SJSA1 (cell line): ENCODE results near the gene HOXD12. TPM values are rescaled to one million over a fixed set of nuclear protein-coding genes. Genes with fewer than 3 reads are reported as not detected.
A peak's percentile ranks its signal among the peaks of the same experiment; 100 is the strongest.

ENCODE experiments used
- DNase-seq, 2 experiments: peaks; one replicate each; pipeline ENCODE4 v3.0.0-alpha.2; 2015 to 2020; ENCODE audit warnings: low spot score in 2 of 2, low read depth in 1 of 2
- H3K27ac ChIP-seq: fragments of 250-450 bp; sonication (Bioruptor Pico); 2 replicates; pipeline ENCODE4 v1.5.1; 2020; ENCODE audit warnings: mild to moderate bottlenecking, moderate library complexity
- H3K27me3 ChIP-seq: fragments of 250-450 bp; sonication (Bioruptor Pico); replicated peaks from 2 replicates; pipeline ENCODE4 v1.5.1; 2020; ENCODE audit warnings: mild to moderate bottlenecking, moderate library complexity
- H3K36me3 ChIP-seq: fragments of 250-450 bp; sonication (Bioruptor Pico); 2 replicates; pipeline ENCODE4 v1.5.1; 2020; ENCODE audit warnings: mild to moderate bottlenecking
- H3K4me1 ChIP-seq: fragments of 250-450 bp; sonication (Bioruptor Pico); replicated peaks from 2 replicates; pipeline ENCODE4 v1.6.1; 2021; ENCODE audit warnings: mild to moderate bottlenecking
- H3K4me3 ChIP-seq: fragments of 250-450 bp; sonication (Bioruptor Pico); 2 replicates; pipeline ENCODE4 v1.5.1; 2020; ENCODE audit warnings: mild to moderate bottlenecking
- H3K9me3 ChIP-seq: fragments of 250-450 bp; sonication (Bioruptor Pico); replicated peaks from 2 replicates; pipeline ENCODE4 v1.5.1; 2020; ENCODE audit warnings: mild to moderate bottlenecking
- total RNA-seq: library from RNA; depleted of rRNA; stranded (reverse); fragments of >200 nt; shearing (Covaris generic); gene quantifications from 2 replicates; pipeline ENCODE4 v1.2.3, GENCODE V29; 2014

Gene HOXD12
- total RNA-seq, 1 experiment from 2014 or later = 0.13 TPM

DNA sequence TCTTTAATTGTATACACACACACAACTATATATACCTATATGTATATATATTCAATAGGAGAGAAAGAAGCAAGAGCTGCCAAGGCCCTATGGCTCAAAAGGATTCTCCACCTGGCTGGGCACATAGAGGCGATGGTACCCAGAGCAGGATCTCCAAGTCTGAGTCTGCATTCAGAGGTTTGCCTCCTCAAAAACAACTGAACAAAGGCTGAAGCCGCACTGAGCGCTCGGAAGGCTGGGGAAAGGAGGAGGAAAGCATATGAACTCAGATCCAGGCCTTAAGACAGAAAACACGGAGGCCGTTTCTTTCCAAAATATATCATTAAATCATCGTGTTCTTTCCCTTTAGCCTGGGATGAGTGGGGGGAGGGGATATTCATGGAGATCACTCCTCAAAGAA, 3.6 kb downstream of the HOXD12 start:
- H3K4me3 ChIP-seq = no peak overlapping the region
- H3K27me3 ChIP-seq = peaks cover 41% of the 10 kb centered on the region

DNA sequence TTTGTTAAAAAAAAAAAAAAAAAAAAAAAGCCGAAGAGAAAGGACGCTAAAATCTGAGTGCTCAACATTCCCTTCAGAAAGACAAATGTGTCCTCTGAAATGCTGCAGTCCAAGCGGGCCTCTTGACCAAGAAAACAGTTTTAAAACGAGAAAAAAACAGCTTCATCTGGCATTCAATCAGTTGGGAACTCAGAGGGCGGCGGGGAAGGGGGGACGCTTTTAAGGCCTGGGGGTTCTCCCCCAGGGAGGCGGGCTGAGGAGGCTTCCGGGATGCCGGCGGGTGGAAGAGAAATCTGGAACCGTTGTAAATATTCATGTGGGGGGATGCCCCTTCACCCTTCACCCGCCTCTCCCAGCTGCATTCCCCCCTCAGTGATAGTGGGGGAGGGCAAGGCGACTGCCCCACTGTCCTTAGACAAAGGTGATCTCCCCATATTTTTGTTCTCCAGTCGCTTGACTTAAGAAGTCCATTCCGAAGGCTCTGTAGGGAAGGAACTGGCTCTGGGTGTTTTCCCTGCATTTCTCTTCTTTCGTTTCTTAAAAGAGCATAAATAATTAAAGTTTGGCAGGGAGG, 4.2 kb downstream of the HOXD12 start:
- no peak overlapping the region for H3K4me3 ChIP-seq
- H3K9me3 ChIP-seq = peaks cover 4% of the 10 kb centered on the region; the same call in 1 of the 2 replicates
- H3K4me1 ChIP-seq = peaks cover 9% of the 10 kb centered on the region
- H3K27ac ChIP-seq = no peak overlapping the region
- DNase-seq = no peak
- H3K36me3 ChIP-seq = no peaks in the 10 kb centered on the region
- H3K27me3 ChIP-seq = peaks cover 37% of the 10 kb centered on the region

More for the DNA sequence above, 3.6 kb downstream of the HOXD12 start:
- DNase-seq = no peak
- Histone ChIP-seq H3K9me3 (peaks cover 4% of the 10 kb centered on the region; the same call in 1 of the 2 replicates), H3K36me3 (no peaks in the 10 kb centered on the region), H3K4me1 (peaks cover 16% of the 10 kb centered on the region), H3K27ac (no peak overlapping the region)

DNA sequence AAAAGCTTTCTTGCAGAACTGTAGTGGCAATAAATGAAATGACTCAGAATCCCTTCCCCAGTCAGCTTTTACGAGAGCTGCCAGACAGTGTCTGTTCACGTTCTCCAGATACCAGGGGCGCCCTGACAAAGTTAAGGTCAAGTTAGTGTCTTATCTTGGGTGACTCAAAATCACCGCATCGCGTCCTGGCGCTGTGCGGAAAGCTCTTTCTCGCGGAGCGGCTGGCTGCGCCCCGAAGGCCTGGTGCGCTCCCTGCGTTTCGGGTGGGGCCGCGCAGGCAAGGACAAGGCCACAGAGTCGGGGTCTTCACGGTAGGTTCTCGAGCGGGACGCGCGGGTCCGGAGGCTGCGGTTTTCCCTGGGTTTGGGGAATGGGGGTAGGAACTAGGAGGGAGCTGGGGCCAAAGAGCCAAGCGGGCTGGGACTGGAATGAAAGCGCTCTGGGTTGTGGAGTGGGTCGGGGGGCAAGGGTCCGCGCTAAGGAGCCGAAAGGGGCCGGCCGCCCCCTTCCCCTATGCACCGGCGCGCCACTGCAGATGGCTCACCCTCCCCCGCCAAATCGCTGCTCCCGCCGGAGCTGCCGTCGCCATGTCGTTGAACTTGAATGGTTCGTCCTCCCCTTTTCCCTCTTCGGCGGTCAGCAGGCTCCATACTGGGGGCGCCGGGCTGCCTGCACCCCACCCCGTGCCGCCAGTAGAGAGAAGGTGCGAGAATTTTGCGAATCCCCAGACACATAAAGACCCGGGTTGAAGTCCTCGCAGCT, 4.9 kb downstream of the HOXD12 start:
- Histone ChIP-seq H3K4me3 (no peak overlapping the region), H3K27ac (no peak overlapping the region), H3K9me3 (peaks cover 4% of the 10 kb centered on the region; the same call in 1 of the 2 replicates), H3K4me1 (peaks cover 9% of the 10 kb centered on the region), H3K36me3 (no peaks in the 10 kb centered on the region), H3K27me3 (peaks cover 39% of the 10 kb centered on the region)
- DNase-seq = no peak

DNA sequence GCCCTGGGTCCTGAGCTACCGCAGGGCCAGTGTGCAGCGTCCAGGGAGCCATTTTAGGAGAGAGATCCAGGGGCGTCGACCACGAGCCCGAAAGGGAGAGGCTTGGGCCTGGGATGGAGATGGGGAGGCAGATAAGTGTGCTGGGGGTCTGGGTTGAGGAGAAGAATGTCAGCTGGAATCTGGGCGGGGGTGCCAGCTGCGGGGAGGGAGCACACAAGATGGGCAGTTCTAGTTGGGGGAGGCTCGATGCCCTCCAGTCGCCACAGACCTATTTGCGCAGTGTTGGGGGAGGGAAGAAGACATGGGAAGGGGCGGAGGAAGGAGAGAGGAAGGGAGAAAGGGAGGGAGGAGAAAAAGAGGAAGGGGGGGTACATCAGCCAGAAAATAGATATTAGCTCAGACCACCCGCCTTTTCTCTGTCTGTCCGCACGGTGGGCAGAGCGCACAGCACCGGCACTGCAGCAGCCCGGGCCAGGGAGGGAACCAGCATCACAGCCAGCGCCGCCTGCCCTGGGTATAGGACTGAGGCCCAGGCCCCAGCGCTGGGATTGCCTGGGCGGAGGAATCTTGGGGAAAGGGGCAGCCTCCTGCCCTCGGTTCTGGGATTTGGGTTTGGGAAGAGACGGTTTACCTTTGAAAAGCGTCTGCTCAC, 5.6 kb downstream of the HOXD12 start:
- DNase-seq = no peak
- Histone ChIP-seq H3K4me3 (no peak overlapping the region), H3K9me3 (peaks cover 4% of the 10 kb centered on the region; the same call in 1 of the 2 replicates), H3K27ac (no peak overlapping the region), H3K4me1 (peaks cover 9% of the 10 kb centered on the region), H3K36me3 (no peaks in the 10 kb centered on the region), H3K27me3 (peaks cover 44% of the 10 kb centered on the region)

DNA sequence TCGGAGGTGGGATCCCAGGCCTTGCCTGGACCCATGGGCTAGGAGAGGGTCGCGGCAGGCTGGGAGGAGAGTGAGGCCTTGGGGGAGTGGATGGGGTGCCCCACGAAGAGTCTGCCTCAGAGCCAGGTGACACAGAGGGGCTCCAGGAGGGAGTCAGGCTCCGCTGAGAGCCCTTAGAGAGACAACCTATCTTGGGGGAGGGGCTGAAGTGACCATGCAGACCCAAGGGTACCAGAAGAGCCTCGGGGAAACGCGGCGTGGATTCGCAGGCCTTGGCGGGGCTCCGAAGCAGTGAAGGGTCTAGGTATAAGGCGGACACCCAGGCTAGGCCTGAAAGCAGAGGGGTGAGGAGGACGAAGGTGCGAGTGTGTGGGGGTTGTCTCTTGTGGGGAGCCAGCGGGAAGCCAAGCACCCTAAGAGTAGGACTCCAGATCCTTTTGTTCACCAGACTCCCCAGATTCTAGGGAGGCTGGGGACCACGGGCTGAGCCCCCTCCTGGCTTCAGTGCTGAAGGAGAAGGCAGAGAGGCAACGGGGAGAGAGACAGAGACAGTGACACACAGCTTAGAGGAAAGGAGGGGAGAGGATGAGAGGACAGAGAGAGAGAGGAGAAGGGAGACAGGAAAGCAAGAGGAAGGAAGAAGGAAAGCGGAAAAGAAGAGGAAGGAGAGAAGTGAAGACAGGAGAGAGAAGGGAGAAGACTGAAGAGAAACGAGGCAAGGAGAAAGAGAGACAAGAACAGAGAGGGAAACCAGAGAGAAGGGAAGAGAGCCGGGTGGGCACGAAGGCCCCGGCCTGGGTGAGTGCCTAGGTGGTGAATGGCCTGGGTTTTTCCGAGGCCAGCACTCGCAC, 6.4 kb downstream of the HOXD12 start:
- Histone ChIP-seq H3K4me3 (no peak overlapping the region), H3K9me3 (peaks cover 4% of the 10 kb centered on the region; the same call in 1 of the 2 replicates), H3K4me1 (peaks cover 9% of the 10 kb centered on the region), H3K27me3 (peaks cover 52% of the 10 kb centered on the region), H3K36me3 (no peaks in the 10 kb centered on the region), H3K27ac (no peak overlapping the region)
- DNase-seq = no peak

DNA sequence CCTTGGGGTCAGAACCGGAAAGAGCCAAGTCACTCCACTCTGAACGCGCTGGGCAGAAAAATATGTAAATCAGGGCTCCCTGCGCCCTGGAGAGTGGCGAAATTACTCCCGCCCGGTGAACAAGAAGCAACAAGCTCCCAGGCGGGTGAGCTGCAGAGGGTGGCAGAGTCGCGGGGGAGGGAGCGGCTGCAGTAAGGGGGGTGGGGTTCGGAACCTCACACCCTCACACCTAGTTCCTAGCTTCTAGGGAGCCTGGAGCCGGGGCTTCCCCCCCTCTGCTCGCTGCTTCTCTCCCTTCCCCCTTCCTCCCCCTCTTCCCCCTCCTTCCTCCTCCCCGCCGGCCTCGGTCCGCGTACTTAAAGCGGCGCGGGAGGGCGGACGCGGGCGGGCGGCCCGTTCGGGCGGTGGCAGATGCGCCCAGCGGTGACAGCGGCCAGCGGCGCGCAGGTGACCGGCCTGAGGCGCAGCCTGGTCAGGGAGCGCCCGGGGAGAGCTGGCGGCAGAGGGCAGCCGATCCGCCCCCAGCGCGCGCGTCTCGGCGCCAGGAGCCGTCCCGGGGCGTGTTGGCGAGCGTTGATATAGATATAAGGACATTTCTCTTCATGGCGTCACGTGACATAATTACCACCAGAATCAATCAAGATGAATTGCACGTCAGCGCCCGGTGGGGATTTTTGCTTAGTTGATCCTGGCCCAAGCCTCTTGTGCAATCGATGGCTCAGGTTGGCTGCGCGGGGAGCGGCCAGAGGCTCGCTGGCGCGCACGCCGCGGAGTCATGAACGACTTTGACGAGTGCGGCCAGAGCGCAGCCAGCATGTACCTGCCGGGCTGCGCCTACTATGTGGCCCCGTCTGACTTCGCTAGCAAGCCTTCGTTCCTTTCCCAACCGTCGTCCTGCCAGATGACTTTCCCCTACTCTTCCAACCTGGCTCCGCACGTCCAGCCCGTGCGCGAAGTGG, 7.3 kb downstream of the HOXD12 start, which contains the start of gene HOXD11:
HOXD11 (plus strand) TSS at position 700 of the 959 bp plus-strand sequence; CDS start at position 776, 76 bp downstream.
- H3K27me3 ChIP-seq = peaks cover 60% of the 10 kb centered on the region
- no peaks in the 10 kb centered on the region for H3K36me3 ChIP-seq
- DNase-seq = peak in 1 of 2 experiments; percentile 19
- peaks cover 9% of the 10 kb centered on the region for H3K4me1 ChIP-seq
- H3K4me3 ChIP-seq = no peak within 1 kb of the TSS
- no peak within 1 kb of the TSS for H3K27ac ChIP-seq
- peaks cover 4% of the 10 kb centered on the region; the same call in 1 of the 2 replicates for H3K9me3 ChIP-seq

DNA sequence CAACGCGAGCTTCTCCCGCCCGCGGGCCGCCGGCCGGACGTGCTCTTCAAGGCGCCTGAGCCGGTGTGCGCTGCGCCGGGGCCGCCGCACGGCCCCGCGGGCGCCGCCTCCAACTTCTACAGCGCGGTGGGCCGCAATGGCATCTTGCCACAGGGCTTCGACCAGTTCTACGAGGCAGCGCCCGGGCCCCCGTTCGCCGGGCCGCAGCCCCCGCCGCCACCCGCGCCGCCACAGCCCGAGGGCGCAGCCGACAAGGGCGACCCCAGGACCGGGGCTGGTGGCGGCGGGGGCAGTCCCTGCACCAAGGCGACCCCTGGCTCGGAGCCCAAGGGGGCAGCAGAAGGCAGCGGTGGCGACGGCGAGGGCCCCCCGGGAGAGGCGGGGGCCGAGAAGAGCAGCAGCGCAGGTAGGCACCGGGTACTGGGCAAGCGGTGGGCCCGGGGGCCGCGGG, 8.2 kb downstream of the HOXD12 start:
- Histone ChIP-seq H3K4me3 (no peak overlapping the region), H3K9me3 (peaks cover 4% of the 10 kb centered on the region; the same call in 1 of the 2 replicates)
- DNase-seq = no peak

DNA sequence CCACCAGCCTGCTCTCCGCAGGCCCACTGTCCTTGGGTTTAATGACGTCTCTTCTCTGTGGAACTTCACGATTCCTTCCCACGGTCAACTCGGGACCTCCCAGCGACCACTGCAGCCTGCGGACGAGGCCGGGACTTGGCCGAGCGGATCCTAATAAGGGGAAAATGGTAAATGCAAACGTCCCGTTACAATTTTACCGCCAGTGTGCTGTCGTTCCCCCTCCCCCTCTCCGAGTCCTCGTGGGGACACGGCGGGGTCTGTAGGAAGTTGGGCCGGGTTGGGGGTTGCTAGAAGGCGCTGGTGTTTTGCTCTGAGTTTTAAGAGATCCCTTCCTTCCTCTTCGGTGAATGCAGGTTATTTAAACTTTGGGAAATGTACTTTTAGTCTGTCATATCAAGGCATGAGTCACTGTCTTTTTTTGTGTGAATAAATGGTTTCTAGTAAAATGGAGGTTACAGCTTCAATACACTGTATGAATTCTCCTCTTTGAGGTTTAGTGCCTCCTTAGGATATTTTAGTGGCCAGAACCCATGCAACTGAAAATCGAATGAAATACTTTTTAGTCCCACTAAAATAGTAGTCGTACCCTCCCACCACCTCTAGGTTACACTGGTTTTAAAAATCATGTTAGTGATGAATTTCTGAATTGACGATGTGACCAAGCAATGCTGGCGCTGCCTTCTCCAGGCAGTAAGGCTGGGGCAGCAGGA, 9.8 kb downstream of the HOXD12 start:
- Histone ChIP-seq H3K36me3 (no peaks in the 10 kb centered on the region), H3K4me1 (peaks cover 9% of the 10 kb centered on the region), H3K27ac (no peak overlapping the region), H3K4me3 (no peak overlapping the region), H3K27me3 (peaks cover 73% of the 10 kb centered on the region), H3K9me3 (peaks cover 4% of the 10 kb centered on the region; the same call in 1 of the 2 replicates)
- no peak for DNase-seq

More for the DNA sequence above, 8.2 kb downstream of the HOXD12 start:
- Histone ChIP-seq H3K4me1 (peaks cover 9% of the 10 kb centered on the region), H3K27me3 (peaks cover 65% of the 10 kb centered on the region), H3K27ac (no peak overlapping the region), H3K36me3 (no peaks in the 10 kb centered on the region)

DNA sequence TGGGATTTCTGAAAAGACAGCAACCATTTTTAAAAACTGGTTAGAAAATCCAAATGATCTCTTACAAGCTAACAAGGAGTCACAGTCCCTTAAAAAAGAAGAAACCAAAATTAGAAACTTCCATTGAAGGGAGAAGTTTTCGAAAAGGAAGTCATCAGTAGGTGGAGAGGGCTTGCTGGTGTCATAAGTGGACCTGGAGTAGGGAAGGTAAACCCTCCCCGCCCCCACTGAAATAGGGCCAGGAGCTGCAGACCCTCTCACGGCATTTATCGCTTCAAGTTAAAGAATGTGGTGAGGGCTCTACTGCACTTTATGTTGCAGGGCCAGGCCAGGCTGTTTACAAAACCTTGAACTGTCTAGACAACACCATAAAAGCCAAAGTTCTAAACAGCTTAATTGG, 10.4 kb downstream of the HOXD12 start:
- Histone ChIP-seq H3K36me3 (no peaks in the 10 kb centered on the region), H3K4me1 (peaks cover 9% of the 10 kb centered on the region), H3K27ac (no peak overlapping the region), H3K9me3 (peaks cover 4% of the 10 kb centered on the region; the same call in 1 of the 2 replicates), H3K27me3 (peaks cover 75% of the 10 kb centered on the region), H3K4me3 (no peak overlapping the region)
- no peak for DNase-seq

DNA sequence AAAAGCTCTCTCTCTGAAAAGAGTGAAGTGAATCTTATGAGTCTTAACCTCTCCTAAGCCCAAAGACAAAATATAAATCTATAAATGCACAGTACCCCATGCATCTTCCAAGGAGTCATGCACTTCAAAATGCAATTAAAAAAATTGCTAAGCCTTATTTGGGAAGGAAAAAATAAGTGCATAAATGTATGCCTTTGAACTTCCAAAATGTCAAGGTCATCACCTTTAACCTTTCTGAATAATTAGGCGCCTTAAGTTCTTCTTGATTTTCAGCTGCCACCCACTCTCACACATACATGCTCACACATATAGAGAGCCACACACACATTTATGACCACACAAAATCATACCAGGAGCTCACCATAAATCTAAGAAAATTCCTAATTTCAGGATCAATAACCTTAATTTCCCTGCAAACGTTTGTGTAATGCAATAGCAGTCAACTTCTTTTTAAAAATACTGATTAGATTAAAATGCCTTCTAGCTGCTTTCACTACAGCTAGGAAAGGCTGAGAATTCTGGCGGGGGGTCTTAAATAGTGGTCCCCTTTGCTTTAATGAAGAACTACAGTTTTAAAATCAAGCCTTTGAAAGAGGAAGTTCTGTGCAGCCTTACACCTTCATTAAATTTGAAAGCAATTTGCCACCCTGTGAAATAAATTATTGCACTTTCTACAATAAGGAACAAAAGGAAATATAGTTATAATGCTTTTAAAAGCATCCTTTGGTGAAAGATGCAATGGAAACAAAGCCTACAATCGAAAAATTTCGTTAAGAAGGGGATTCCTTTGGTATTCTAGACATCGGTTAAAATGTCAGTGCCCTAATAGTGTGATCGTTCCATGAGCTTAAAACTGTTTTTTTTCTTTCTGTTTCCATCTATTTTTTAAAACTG, 11.1 kb downstream of the HOXD12 start:
- H3K4me3 ChIP-seq = no peak overlapping the region
- H3K27me3 ChIP-seq = peaks cover 75% of the 10 kb centered on the region

DNA sequence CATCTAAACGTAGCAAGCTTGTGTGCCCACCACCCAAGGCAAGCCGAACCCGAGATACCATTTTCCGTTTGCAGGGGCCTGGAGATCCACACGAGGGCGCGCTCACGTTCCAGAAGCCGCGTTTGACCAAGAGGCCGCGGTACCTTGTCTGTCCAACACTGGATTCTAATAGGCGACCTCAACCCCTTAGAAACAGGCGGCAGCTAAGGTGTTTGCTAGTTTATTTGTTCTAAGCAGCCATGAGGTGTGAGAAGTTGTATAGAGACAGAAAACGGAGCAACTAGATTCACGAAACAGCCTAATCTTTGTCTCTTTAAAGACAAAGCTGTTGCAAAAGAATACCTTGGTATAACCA, 11.7 kb downstream of the HOXD12 start:
- Histone ChIP-seq H3K27me3 (peaks cover 73% of the 10 kb centered on the region), H3K36me3 (no peaks in the 10 kb centered on the region), H3K4me3 (no peak overlapping the region), H3K27ac (no peak overlapping the region), H3K9me3 (peaks cover 4% of the 10 kb centered on the region; the same call in 1 of the 2 replicates), H3K4me1 (peaks cover 9% of the 10 kb centered on the region)
- peak in 1 of 2 experiments; percentile 54 for DNase-seq

More for the DNA sequence above, 11.1 kb downstream of the HOXD12 start:
- no peak for DNase-seq
- H3K9me3 ChIP-seq = peaks cover 4% of the 10 kb centered on the region; the same call in 1 of the 2 replicates
- peaks cover 9% of the 10 kb centered on the region for H3K4me1 ChIP-seq
- no peak overlapping the region for H3K27ac ChIP-seq
- H3K36me3 ChIP-seq = no peaks in the 10 kb centered on the region
